Neural progenitor cell (in vitro differentiated cells): ENCODE measurements around the gene DCP2.

Experiments used
- EZH2 ChIP-seq: fragments of 200-600 bp; sonication (generic); IDR thresholded peaks from 2 replicates; pipeline ENCODE4 v1.6.1; 2017; ENCODE audit warnings: antibody characterized with exemption, mild to moderate bottlenecking, moderate library complexity
- EZH2phosphoT487 ChIP-seq: fragments of 200-600 bp; sonication (generic); IDR thresholded peaks from 2 replicates; pipeline ENCODE4 v1.6.1; 2017; ENCODE audit warnings: antibody characterized with exemption
- TF ChIP-seq, protein P1 (sequence below): fragments of 200-600 bp; sonication (generic); IDR thresholded peaks from 2 replicates; pipeline ENCODE4 v1.5.1; 2017; ENCODE audit warnings: antibody characterized with exemption, mild to moderate bottlenecking

DNA sequence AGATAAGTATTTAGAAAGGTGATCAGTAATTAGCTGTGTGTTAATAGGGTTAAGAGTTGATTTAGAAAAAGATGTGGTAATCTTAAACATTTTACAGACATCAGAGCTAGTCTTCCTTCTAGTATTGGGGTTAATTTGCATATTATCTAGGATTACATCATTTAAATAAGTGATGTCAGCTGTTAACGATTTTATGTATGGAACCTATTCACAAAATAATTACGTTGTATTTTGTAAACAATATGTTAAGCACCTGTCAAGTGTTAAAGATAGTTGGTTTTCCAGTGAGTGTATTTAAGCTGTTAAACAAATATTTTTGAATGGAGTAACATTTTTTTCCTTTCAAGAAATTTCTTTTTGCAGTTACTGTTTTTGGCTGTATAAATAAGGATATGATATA, 2.2 kb downstream of the DCP2 start:
- TF ChIP-seq, protein P1, sequence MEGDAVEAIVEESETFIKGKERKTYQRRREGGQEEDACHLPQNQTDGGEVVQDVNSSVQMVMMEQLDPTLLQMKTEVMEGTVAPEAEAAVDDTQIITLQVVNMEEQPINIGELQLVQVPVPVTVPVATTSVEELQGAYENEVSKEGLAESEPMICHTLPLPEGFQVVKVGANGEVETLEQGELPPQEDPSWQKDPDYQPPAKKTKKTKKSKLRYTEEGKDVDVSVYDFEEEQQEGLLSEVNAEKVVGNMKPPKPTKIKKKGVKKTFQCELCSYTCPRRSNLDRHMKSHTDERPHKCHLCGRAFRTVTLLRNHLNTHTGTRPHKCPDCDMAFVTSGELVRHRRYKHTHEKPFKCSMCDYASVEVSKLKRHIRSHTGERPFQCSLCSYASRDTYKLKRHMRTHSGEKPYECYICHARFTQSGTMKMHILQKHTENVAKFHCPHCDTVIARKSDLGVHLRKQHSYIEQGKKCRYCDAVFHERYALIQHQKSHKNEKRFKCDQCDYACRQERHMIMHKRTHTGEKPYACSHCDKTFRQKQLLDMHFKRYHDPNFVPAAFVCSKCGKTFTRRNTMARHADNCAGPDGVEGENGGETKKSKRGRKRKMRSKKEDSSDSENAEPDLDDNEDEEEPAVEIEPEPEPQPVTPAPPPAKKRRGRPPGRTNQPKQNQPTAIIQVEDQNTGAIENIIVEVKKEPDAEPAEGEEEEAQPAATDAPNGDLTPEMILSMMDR = no peak
- TF ChIP-seq EZH2 (no peak), EZH2phosphoT487 (no peak)
